AG04450 (cell line): ENCODE measurements around the gene UQCRFS1. TPM values are rescaled to one million over a fixed set of nuclear protein-coding genes. Genes with fewer than 3 reads are reported as not detected.

ENCODE experiments used
- CTCF ChIA-PET: fragments of 300-600, 350-600 bp; formaldehyde crosslinking; extraction: SDS; loops from one replicate; lab custom pipeline; 2022; ENCODE audit warnings: antibody characterized with exemption, inconsistent platforms; lab: Charles Lee
- POLR2A ChIA-PET: fragments of 350-600 bp; formaldehyde crosslinking; extraction: SDS; loops from one replicate; lab custom pipeline; 2021; ENCODE audit warnings: antibody characterized with exemption, inconsistent platforms; lab: Yijun Ruan, JAX
- DNase-seq: peaks from one replicate; pipeline ENCODE4 v3.0.0-alpha.2; 2011; ENCODE audit warnings: low read depth, low spot score
- H3K27ac ChIP-seq: one replicate; pipeline ENCODE4 v1.5.1; 2012; ENCODE audit warnings: low read depth, low read length, control low read depth
- H3K27me3 ChIP-seq: one replicate; pipeline ENCODE4 v1.6.0; 2012; ENCODE audit warnings: low read length; ENCODE audit not compliant: control insufficient read depth, insufficient read depth
- H3K4me3 ChIP-seq: 2 replicates; pipeline ENCODE4 v1.5.1; 2011; ENCODE audit warnings: mild to moderate bottlenecking, low read depth, low read length, control low read depth
- H3K9me3 ChIP-seq: 2 replicates; pipeline ENCODE4 v1.5.1; 2012; ENCODE audit warnings: low read length; ENCODE audit not compliant: control insufficient read depth, insufficient read depth
- CTCF ChIP-seq: IDR thresholded peaks from 2 replicates; pipeline ENCODE4 v1.5.1; 2011; ENCODE audit warnings: low read depth, low read length, control low read depth, inconsistent platforms
- polyA minus RNA-seq: library from RNA; depleted of rRNA, polyadenylated mRNA; stranded (reverse); fragments of >200 nt; gene quantifications from 2 replicates; pipeline ENCODE4 v1.2.3, GENCODE V29; 2011; rRNA and poly(A)+ RNA removed
- polyA plus RNA-seq: library from polyadenylated mRNA; depleted of rRNA; stranded (reverse); fragments of >200 nt; gene quantifications from 2 replicates; pipeline ENCODE4 v1.2.3, GENCODE V29; 2011; rRNA removed

UQCRFS1 gene
- polyA plus RNA-seq, result 50.6 and 51.4 TPM in 2 replicates
- 22.1 and 22.9 TPM in 2 replicates for polyA minus RNA-seq

GRCh38 chr19:29212648-29213573 is at the start of gene UQCRFS1:
Gene UQCRFS1 (minus strand): TSS chr19:29213151. CDS start chr19:29213118, 33 bp downstream.
- peak; percentile 69 for DNase-seq
- no peaks in the 10 kb centered on the region for H3K9me3 ChIP-seq
- TF ChIP-seq CTCF, result no peak
- H3K27ac ChIP-seq, result peak within 1 kb of the TSS; percentile 47
- no peaks in the 10 kb centered on the region for H3K27me3 ChIP-seq
- peak within 1 kb of the TSS; percentile 85 for H3K4me3 ChIP-seq
- ChIA-PET CTCF (interaction anchor here (0.7 to 1.0 kb wide), 2 partner anchors 12 to 50 kb away, joined by 3 to 4 read pairs; no protein-coding TSS in a partner anchor), POLR2A (no interaction called here)

DNA sequence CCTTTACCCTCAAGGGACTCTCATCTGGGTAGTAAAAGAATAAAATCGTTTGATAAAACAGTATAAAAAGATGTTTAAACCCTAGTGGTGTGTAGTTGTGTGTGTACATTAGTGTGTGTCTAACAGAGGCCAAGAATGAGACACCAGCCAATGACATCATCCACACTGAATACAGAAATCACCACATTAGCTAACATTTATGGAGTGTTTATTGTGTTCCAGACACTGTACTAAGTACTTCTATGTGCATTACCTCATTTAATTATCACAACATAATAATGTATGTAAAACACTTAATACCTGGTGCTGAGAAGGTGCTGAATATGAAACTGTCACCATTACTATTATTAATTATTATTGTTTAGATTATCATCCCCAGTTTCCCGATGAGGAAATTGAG is 49.1 kb upstream of the UQCRFS1 start:
- ChIA-PET POLR2A (no interaction called here), CTCF (interaction anchor here (0.6 to 1.2 kb wide), 5 partner anchors 49 to 526 kb away, joined by 3 to 6 read pairs (median 4); partner anchors contain the start of gene UQCRFS1)
- DNase-seq, result no peak
- TF ChIP-seq CTCF, result no peak
- no peaks in the 10 kb centered on the region for H3K27me3 ChIP-seq
- H3K27ac ChIP-seq, result no peak overlapping the region
- peaks cover 2% of the 10 kb centered on the region; the same call in 1 of the 2 replicates for H3K9me3 ChIP-seq
- H3K4me3 ChIP-seq, result no peak overlapping the region

DNA sequence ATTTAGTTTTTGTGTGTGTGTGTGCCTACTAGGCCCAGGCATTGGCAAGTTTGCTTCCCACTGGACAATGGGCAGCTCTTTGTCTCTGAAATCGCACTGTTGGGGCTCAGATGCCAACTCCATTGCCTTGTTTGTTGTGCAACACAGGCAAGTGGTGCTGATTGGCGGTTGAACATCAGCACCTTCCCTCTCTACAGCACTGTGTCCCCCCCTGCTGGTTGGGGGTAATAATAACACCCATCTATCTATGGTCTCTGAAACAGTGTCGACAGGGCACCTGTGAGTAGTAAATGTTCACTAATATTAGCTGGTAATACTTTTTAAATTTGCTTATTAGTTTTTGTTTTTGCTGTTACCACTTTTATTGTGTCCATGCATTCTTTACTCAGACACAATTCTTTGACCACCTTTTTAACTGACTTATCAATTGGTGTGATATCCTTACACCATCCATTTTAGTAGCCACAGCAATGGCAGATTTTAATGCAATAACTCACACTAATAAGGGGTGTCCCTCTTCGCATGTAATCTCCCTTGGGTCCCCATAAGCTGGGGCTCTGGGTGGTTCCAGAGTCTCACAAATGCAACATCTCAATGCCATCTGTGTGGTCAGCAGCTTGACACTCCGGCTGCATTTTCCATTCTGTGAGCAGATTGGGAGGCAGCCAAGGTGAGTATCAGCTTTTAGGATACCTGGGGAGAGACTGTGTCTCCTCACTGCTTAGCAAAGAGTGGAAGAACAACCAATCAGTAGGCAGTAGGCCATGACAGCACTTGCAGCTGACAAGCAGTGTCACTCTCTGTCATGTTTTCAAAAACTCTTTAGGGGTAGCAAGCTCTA is 47.7 kb upstream of the UQCRFS1 start:
- no peak for DNase-seq
- CTCF ChIA-PET, result interaction anchor here (1.4 kb wide), 1 partner anchor 523 kb away, joined by 7 read pairs; no protein-coding TSS in a partner anchor
- Histone ChIP-seq H3K27me3 (no peaks in the 10 kb centered on the region), H3K27ac (no peak overlapping the region), H3K9me3 (peaks cover 6% of the 10 kb centered on the region), H3K4me3 (no peak overlapping the region)
- peak; percentile 37 for TF ChIP-seq CTCF
- POLR2A ChIA-PET, result no interaction called here

DNA sequence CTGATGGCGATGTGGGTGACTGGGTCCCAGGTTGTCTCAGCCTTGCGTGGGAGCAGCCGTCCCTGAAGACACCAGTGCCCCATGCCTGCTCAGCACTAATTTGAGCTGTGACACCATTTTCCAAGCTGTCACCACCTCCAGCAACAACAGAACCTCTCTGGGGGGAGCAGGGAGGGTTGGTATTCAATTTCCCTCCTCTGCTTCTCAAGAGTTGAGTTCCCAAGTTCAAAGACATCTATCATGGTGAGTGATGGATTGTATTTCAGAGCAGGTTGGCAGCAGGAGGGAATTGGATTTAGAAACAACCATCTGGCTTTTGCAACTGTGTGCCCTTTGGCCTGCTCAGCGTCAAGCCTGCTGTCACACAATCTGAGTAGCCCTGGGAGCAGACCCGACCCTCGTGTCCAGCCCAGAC is 46.9 kb upstream of the UQCRFS1 start:
- CTCF ChIA-PET, result no interaction called here
- POLR2A ChIA-PET, result no interaction called here
- TF ChIP-seq CTCF, result no peak

More for the DNA sequence above, 46.9 kb upstream of the UQCRFS1 start:
- no peak for DNase-seq
- H3K9me3 ChIP-seq, result peaks cover 8% of the 10 kb centered on the region
- no peak overlapping the region for H3K27ac ChIP-seq
- H3K4me3 ChIP-seq, result no peak overlapping the region
- no peaks in the 10 kb centered on the region for H3K27me3 ChIP-seq
